IPS DF 6.9 (cell line): ENCODE measurements around the gene GALNT17.

Experiments used
- DNase-seq: peaks from one replicate; pipeline ENCODE4 v3.0.0-alpha.2; 2013; ENCODE audit warnings: low read depth, low spot score
- H3K27ac ChIP-seq: one replicate; pipeline ENCODE4 v1.5.1; 2013; ENCODE audit warnings: low read length, control low read depth
- H3K27me3 ChIP-seq: 2 replicates; pipeline ENCODE4 v1.6.1; 2013; ENCODE audit warnings: mild to moderate bottlenecking, low read length; ENCODE audit not compliant: control insufficient read depth, insufficient read depth
- H3K36me3 ChIP-seq: 2 replicates; pipeline ENCODE4 v1.6.1; 2013; ENCODE audit warnings: low read length; ENCODE audit not compliant: control insufficient read depth, insufficient read depth
- H3K4me1 ChIP-seq: 2 replicates; pipeline ENCODE4 v1.6.1; 2013; ENCODE audit warnings: low read length; ENCODE audit not compliant: control insufficient read depth, insufficient read depth
- H3K4me3 ChIP-seq: 2 replicates; pipeline ENCODE4 v1.5.1; 2013; ENCODE audit warnings: mild to moderate bottlenecking, low read length
- H3K9me3 ChIP-seq: 2 replicates; pipeline ENCODE4 v1.6.1; 2013; ENCODE audit warnings: low read length, inconsistent platforms; ENCODE audit not compliant: control insufficient read depth, insufficient read depth
- WGBS: extraction: QIAGEN DNeasy Blood & Tissue Kit; methylation state at CpG from one replicate; pipeline ENCODE4 v1.1.7; 2013; ENCODE audit warnings: mixed read lengths, missing lambda C conversion rate; ENCODE audit not compliant: insufficient read length, insufficient coverage; 5-methylcytosine and 5-hydroxymethylcytosine counted together

GALNT17 gene

GRCh38 chr7:71133232-71133622 lies 1.3 kb downstream of the GALNT17 start:
- H3K27ac ChIP-seq: no peak overlapping the region
- peaks cover 5% of the 10 kb centered on the region; the same call in 1 of the 2 replicates for H3K4me1 ChIP-seq
- H3K9me3 ChIP-seq: no peaks in the 10 kb centered on the region
- WGBS: no CpG with 5 or more reads among the region's 17 CpGs
- H3K27me3 ChIP-seq: no peaks in the 10 kb centered on the region
- no peaks in the 10 kb centered on the region for H3K36me3 ChIP-seq
- no peak for DNase-seq
- H3K4me3 ChIP-seq: peak overlapping the region; percentile 71

GRCh38 chr7:71133856-71134255 lies 1.9 kb downstream of the GALNT17 start:
- Histone ChIP-seq H3K9me3 (no peaks in the 10 kb centered on the region), H3K36me3 (no peaks in the 10 kb centered on the region), H3K27ac (no peak overlapping the region), H3K4me3 (peak overlapping the region; percentile 9; the same call in 1 of the 2 replicates), H3K4me1 (peaks cover 5% of the 10 kb centered on the region; the same call in 1 of the 2 replicates), H3K27me3 (no peaks in the 10 kb centered on the region)
- no peak for DNase-seq
- no CpG with 5 or more reads among the region's 11 CpGs for WGBS

GRCh38 chr7:71135116-71135515 lies 3.2 kb downstream of the GALNT17 start:
- peaks cover 5% of the 10 kb centered on the region for H3K4me1 ChIP-seq
- no CpG with 5 or more reads among the region's 4 CpGs for WGBS
- H3K27me3 ChIP-seq: no peaks in the 10 kb centered on the region
- H3K36me3 ChIP-seq: 0 out of 2 replicates have a peak, but pooled peaks cover 4% of the 10 kb centered on the region
- DNase-seq: no peak
- H3K9me3 ChIP-seq: no peaks in the 10 kb centered on the region
- H3K27ac ChIP-seq: no peak overlapping the region
- H3K4me3 ChIP-seq: no peak overlapping the region

GRCh38 chr7:71135663-71136062 lies 3.7 kb downstream of the GALNT17 start:
- Histone ChIP-seq H3K36me3 (0 out of 2 replicates have a peak, but pooled peaks cover 7% of the 10 kb centered on the region), H3K4me3 (no peak overlapping the region), H3K27ac (no peak overlapping the region), H3K4me1 (peaks cover 5% of the 10 kb centered on the region), H3K27me3 (no peaks in the 10 kb centered on the region), H3K9me3 (no peaks in the 10 kb centered on the region)
- no peak for DNase-seq
- no CpG with 5 or more reads among the region's 4 CpGs for WGBS

GRCh38 chr7:71137479-71137878 lies 5.5 kb downstream of the GALNT17 start:
- no peaks in the 10 kb centered on the region for H3K9me3 ChIP-seq
- H3K4me3 ChIP-seq: no peak overlapping the region
- no peak overlapping the region for H3K27ac ChIP-seq
- H3K4me1 ChIP-seq: peaks cover 5% of the 10 kb centered on the region
- H3K36me3 ChIP-seq: 0 out of 2 replicates have a peak, but pooled peaks cover 7% of the 10 kb centered on the region
- no CpG with 5 or more reads among the region's 7 CpGs for WGBS
- DNase-seq: no peak
- no peaks in the 10 kb centered on the region for H3K27me3 ChIP-seq

- Histone ChIP-seq H3K27me3 (no peaks in the 10 kb centered on the region), H3K27ac (no peak overlapping the region), H3K4me3 (no peak overlapping the region), H3K4me1 (no peaks in the 10 kb centered on the region; the same call in 1 of the 2 replicates), H3K9me3 (no peaks in the 10 kb centered on the region), H3K36me3 (0 out of 2 replicates have a peak, but pooled peaks cover 7% of the 10 kb centered on the region)
- no peak for DNase-seq
- no CpG with 5 or more reads among the region's 4 CpGs for WGBS
Measured at GRCh38 chr7:71140264-71140663, 8.3 kb downstream of the GALNT17 start.

- no peaks in the 10 kb centered on the region for H3K27me3 ChIP-seq
- WGBS: no CpG with 5 or more reads among the region's 6 CpGs
- no peak overlapping the region for H3K4me3 ChIP-seq
- 0 out of 2 replicates have a peak, but pooled peaks cover 5% of the 10 kb centered on the region for H3K36me3 ChIP-seq
- DNase-seq: no peak
- peaks cover 4% of the 10 kb centered on the region; the same call in 1 of the 2 replicates for H3K4me1 ChIP-seq
- no peaks in the 10 kb centered on the region for H3K9me3 ChIP-seq
- H3K27ac ChIP-seq: no peak overlapping the region
Measured at GRCh38 chr7:71144963-71145362, 13.0 kb downstream of the GALNT17 start.

- Histone ChIP-seq H3K9me3 (no peaks in the 10 kb centered on the region), H3K27ac (no peak overlapping the region), H3K4me1 (0 out of 2 replicates have a peak, but pooled peaks cover 4% of the 10 kb centered on the region), H3K27me3 (no peaks in the 10 kb centered on the region), H3K4me3 (no peak overlapping the region), H3K36me3 (no peaks in the 10 kb centered on the region)
- no CpG with 5 or more reads among the region's 24 CpGs for WGBS
- DNase-seq: no peak
Measured at GRCh38 chr7:71145906-71146901, 14.3 kb downstream of the GALNT17 start.

GRCh38 chr7:71148098-71148497 lies 16.2 kb downstream of the GALNT17 start:
- Histone ChIP-seq H3K4me3 (no peak overlapping the region), H3K4me1 (0 out of 2 replicates have a peak, but pooled peaks cover 4% of the 10 kb centered on the region), H3K27me3 (no peaks in the 10 kb centered on the region), H3K36me3 (no peaks in the 10 kb centered on the region), H3K27ac (no peak overlapping the region), H3K9me3 (no peaks in the 10 kb centered on the region)
- no peak for DNase-seq

GRCh38 chr7:71155236-71155635 lies 23.3 kb downstream of the GALNT17 start:
- no peak overlapping the region for H3K4me3 ChIP-seq
- H3K4me1 ChIP-seq: no peaks in the 10 kb centered on the region
- no peaks in the 10 kb centered on the region for H3K9me3 ChIP-seq
- H3K27me3 ChIP-seq: no peaks in the 10 kb centered on the region
- no peaks in the 10 kb centered on the region; the same call in 1 of the 2 replicates for H3K36me3 ChIP-seq
- WGBS: no CpG with 5 or more reads among the region's 9 CpGs
- H3K27ac ChIP-seq: no peak overlapping the region
- DNase-seq: no peak
